HG02678 (cell line): ENCODE results near the gene ZBTB16.

ENCODE experiments used
- ATAC-seq: cut with Tn5 transposase; IDR thresholded peaks from one replicate; pipeline ENCODE4 v1.9.1; 2021; ENCODE audit warnings: mild to moderate bottlenecking, moderate library complexity; ENCODE audit not compliant: unreplicated experiment

Gene ZBTB16

GRCh38 chr11:114059278-114059983 lies at the start of gene ZBTB16:
ZBTB16 (plus strand) TSS chr11:114059711; CDS start chr11:114063301, 3,590 bp downstream.
- ATAC-seq: no peak

DNA sequence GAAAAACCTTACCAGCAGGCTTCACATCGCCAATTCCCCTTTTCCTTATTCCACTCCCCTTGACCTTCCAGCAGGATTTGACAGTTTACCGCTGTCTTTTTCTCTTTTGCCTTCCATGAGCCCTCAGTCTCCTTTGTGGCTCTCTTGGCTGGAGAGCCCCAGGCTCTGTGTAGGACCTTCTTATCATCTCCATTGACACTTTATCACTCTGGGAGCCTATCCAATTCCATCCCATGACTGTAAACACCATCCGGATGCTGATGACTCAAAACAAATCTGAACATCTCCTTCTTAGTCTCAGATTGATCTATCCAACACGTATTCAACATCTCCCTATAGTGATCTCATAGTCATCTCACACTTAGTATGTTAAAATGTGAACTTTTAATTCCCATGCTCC lies 48.6 kb upstream of the ZBTB16 start:
- ATAC-seq: no peak

GRCh38 chr11:114011443-114011842 lies 48.1 kb upstream of the ZBTB16 start:
- ATAC-seq: no peak

DNA sequence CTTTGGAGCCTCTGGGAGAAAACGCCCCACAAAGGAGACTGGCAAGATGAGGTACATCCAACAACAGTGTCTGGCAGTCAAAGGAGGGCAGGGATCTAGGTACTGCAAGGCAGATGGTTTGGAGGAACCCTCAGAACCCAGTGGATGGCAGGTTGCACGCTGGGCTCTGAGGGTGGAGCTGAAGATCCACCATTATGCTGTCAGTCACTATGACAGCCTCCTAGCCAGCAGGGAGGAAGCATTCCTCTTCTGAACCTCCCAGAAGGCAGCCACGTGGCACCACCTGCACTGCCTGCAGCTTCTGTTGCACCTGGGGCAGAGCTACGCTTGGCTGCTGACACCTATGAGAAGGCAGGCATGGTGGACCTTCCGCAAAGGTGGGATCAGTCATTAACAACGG lies 44.4 kb upstream of the ZBTB16 start:
- no peak for ATAC-seq

- ATAC-seq: no peak
Observed at GRCh38 chr11:114016986-114017385, 42.5 kb upstream of the ZBTB16 start.

- ATAC-seq: no peak
Observed at GRCh38 chr11:114017723-114018122, 41.8 kb upstream of the ZBTB16 start.

DNA sequence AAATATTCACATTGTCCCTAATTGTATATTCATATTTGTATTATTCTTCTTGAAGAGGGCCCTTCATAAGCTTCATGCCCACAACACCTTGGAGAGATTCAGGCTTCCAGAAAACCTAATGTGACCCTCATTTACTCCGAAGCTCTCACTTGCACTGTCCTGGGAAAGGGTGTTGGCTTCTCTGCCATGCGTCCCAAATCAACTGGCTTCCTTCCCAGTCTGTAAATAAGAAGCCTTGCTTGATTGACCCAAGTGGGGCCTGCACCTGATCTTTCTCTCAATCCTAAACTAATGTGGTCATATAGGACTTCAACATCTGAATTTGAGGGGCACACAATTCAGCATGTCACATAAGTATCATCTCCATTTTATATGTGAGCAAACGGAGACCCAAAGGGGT lies 40.5 kb upstream of the ZBTB16 start:
- ATAC-seq: no peak

DNA sequence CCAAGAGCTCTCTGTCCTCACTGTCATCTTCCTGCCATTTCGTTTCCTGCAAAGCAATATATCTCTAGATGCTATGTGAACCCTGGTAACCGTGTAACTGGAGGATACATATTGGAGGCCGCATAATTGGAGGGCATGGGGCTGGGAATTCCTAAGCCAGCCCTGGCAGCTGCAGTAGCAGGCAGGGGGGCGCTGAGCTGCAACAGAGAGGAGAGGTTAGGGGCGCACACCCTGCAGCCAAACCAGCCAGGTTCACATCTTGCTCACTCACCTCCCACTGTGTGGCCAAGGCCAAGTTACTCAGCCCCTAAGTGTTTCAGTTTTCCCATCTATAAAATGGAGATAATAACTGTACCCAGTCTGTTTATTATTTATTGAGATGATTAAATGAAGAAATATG lies 39.9 kb upstream of the ZBTB16 start:
- no peak for ATAC-seq

GRCh38 chr11:114025329-114025907 lies 34.1 kb upstream of the ZBTB16 start:
- ATAC-seq: no peak

- no peak for ATAC-seq
Observed at GRCh38 chr11:114026355-114026754, 33.2 kb upstream of the ZBTB16 start.

DNA sequence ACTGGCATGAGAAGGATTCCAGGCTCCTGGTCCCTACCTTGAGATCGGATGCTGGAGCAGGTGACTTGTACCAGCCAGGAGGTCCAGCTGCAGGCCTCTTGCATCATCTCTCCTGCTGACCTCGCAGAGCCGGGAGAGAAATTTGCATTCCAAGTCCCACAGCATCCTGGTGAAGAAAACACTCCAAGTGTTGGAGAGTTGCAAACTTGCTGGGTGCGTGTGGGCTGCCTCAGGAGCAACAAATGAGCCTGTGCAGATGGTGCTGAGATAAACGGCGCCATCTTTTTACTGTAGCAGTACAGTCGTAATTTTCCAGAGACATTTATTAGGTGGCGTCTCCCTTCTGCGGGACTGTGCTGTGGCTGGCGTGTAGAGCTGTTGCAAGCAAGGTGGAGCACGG lies 32.1 kb upstream of the ZBTB16 start:
- no peak for ATAC-seq

DNA sequence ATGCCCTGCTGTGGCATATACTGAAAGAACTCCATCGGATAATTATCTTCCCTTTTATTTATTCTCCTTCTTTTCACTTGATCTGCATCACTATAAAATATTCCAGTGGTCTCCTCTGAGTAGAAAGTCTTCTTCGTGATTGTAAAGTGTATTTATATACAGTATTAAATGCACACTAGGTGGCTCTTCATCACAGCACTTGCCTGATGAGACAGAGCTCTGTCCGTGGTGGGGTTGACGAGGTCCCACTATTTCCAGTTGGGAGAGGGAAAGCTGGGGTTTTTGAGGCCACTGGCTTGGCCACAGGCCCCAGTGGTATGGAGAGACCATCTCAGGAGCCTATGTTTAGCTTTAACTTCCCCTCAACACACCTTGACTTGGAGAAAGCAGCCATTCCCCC lies 31.6 kb upstream of the ZBTB16 start:
- ATAC-seq: no peak

DNA sequence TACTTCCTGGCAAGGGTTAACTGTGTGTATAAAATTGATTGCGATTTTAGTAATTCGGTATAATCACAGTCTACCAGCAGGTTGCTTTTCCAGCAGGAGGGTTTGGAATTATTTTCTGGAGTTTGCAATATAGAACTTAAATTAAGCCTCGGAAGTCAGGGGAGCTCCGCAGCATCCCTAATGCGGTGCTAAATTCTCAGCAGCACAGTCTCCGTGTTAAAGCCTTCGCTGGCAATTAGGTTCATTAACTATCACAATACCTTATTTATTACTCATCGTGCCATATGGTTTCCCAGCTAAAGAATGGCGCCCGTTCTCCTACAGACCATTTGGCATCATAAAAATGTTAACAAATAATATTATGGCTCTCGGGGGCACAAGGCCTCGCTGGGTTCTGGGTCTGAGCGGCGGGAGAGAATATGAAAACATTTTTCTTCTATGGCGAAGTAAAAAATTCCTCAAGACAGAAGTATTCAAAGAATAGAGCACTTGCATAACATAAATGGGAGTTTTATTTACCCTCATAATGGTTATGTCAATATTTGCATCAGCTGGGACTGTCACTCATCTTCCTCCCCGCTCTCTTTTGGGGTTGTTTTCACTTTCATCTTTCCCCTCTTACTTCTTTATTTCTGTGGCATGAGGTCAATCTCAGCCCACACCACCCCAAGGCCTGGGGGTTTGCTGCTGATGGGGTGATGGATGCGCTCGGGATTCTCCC lies 28.1 kb upstream of the ZBTB16 start:
- no peak for ATAC-seq

- no peak for ATAC-seq
Observed at GRCh38 chr11:114031967-114032320, 27.6 kb upstream of the ZBTB16 start.

DNA sequence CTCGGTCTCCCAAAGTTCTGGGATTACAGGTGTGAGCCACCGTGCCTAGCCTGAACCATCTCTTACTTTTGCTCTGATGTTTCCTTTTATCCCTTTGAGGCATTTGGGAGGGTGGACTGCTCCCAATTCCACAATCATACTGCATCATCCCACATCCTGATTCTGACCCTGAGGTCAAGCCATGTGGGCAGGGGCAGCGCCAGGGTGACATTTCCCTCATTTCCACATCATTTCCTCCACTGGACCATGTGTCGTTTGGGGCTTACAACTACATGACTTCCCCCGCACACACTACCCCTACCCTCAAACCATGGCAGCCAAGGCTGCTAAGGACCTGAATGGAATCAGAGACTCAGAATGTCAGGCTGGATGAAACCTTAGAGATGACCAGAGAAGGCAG lies 26.4 kb upstream of the ZBTB16 start:
- ATAC-seq: no peak

DNA sequence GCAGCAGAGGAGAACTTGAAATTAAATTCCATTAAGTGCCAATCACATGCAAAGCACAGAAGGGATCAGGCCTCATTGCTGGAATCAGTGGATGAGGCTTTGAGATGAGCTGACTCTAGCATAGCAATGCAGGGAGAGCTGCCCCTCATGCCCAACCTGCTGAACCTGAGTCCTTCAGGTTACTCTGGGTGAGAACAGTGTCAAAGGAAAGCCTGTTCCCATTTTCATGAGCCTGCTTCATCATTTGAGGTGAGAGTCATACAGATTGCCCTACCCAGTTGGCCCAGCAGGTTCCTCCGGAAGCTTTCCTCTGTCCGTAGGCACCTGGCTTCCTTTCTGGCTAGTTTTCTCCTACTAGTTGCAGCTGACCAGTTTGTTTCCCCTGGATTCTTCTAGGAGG lies 25.9 kb upstream of the ZBTB16 start:
- no peak for ATAC-seq

DNA sequence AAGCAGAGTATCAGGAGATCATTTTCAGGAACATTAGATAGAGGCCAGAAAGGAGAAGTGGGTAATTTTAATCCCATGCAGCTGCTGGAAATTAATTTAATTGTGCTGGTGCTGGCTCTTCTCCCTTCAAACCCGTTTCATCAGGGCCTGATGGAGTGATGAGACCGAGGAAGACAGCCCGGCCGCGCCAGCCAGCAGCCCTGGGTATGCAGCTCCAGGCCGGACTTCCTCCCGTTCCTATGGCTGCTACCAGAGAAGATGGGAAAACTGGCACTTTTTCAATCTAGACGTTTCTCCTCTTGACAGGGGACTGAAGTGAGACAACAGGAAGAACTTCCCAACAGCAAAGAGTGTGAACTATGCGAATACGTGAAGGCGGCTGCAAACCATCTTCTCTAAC lies 24.6 kb upstream of the ZBTB16 start:
- no peak for ATAC-seq

- ATAC-seq: no peak
Observed at GRCh38 chr11:114036147-114036811, 23.2 kb upstream of the ZBTB16 start.

DNA sequence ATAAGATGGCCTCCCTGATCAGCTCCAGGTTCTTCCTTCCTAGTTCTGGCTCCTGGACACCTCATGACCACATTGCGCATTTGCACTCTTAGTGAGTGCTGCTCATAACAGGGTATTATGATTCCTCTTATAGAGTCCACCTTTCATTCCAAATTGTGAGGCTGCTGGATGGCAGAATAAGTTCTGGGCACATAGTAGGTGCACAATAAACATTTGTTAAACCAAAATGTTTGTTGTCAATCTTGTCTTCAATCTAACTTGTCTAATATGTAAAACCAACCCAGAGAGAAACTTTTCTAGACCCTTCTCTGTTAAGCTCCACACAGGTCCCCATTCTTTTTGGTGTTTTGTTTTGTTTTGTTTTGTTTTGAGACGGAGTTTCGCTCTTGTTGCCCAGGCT lies 22.6 kb upstream of the ZBTB16 start:
- no peak for ATAC-seq

DNA sequence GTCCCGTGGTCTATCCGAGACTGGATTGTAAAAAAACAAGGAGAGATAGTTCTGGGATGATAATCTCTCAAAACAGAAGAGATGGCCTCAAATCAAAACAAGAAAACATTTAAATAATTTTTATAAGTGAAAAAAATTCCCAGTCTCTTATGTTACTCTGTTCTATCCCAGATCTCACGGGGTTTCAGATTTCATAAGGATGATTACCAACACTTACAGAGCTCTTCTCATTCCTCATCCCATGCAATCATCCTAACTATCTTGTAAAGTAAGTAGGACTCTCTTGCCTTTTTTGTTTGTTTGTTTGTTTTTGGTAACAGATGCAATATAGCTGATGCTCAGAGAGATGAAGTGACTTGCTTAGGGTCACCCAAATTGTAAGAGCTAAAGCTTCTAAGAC lies 20.0 kb upstream of the ZBTB16 start:
- ATAC-seq: no peak

- no peak for ATAC-seq
Observed at GRCh38 chr11:114040706-114041211, 18.8 kb upstream of the ZBTB16 start.

GRCh38 chr11:114042234-114042633 lies 17.3 kb upstream of the ZBTB16 start:
- no peak for ATAC-seq
